GM19043 (cell line): Measurements from ENCODE around the gene UTP18.
"Not testable (repeated sequence)": the region's sequence is repeated elsewhere in the genome, so short reads cannot be mapped to it uniquely, and the experiment has no call there.

Source experiments
- ATAC-seq: cut with Tn5 transposase; IDR thresholded peaks from one replicate; pipeline ENCODE4 v1.9.1; 2021; ENCODE audit warnings: low read depth; ENCODE audit not compliant: unreplicated experiment

UTP18 gene

DNA sequence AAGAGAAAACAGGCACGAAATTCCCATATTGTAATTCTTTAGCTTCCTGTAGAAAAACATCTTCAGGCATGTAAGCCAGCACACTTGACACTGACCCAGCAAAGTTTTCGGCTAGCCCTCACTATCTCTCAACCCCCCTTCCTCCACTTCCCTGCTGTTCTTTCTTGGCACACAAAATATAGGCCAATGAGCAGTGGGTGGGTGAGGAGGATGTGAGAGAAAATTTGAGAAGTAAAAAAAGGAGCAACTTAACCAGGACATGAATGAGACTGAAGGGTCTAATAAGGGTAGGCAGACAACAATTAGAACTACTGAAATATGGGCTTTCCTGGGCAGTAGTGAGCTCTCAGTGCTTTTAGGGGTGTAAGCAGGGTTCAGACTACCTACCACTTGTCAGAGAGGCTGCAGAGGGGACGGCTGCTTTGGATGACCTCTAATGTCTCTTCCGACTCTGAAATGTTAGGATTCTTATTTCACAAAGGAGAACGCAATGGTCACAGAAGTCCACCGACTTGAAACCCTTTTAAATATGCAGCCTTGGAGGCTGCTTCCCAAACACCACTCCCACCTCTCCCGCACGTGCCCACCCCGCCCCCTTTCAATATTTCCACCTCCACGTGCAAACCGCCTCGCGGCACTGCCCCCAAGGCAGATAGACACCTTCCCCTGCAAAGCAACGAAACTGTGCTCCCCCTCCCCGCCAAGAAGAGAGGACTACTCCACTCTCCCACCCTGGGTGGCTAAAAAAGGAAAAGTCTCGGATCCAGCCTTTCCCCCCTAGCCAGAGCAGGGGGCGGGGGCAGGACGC, 1.4 kb upstream of the UTP18 start:
- ATAC-seq = no peak

GRCh38 chr17:51259564-51260236, 646 bp upstream of the UTP18 start, which contains the start of gene MBTD1:
MBTD1 (minus strand) TSS chr17:51260049; CDS start chr17:51225161, 34,888 bp downstream.
- ATAC-seq = peak; percentile 79

- no peak for ATAC-seq
Observed at GRCh38 chr17:51261024-51261963, 948 bp downstream of the UTP18 start.

DNA sequence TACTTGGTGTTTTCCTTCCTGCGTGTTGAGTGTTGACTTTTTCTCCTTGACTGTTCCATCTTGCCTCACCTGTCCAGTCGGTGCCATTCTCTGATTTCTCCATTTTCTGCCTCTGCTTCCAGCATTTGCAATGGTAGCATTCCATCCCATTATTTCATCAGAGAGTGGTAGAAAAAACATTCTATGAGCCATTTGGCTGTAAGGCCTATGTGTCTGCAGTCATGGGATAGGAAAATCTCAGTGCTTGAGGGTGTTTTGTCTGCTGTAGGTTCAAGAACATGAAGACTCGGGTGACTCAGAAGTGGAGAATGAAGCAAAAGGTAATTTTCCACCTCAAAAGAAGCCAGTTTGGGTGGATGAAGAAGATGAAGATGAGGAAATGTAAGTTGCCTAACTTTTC, 2.7 kb downstream of the UTP18 start:
- no peak for ATAC-seq

DNA sequence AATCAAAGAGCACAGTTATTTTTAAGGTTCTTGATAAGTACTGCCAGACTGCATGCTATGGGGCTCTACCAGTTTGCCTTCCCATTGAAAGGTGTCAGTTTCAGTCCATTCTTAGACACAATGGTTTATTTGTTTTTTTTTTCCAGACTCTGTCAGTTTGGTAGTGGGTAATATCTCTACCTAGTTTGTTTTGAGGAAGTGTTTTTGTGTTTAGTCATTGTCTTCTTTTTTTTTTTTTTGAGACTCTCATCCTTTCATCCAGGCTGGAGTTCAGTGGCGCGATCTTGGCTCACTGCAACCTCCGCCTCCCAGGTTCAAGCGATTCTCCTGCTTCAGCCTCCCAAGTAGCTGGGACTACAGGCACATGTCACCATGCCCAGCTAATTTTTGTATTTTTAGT, 4.1 kb downstream of the UTP18 start:
- ATAC-seq = not testable (repeated sequence)

DNA sequence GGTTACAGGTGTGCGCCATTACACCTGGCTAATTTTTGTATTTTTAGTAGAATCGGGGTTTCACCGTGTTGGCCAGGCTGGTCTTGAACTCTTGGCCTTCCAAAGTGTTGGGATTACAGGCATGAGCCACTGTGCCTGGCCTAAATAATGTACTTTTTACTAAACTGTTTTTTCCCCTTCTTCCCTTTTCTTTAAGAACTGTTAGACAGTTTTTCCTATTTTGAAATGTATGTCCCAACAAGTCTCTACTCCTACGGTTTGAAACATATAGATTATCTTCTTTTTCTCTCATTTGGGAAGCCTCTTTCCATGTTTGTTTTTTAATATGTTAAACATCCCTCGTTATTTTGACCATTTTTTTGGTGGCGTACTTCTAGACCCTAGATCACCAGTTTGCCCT, 9.6 kb downstream of the UTP18 start:
- ATAC-seq = no peak

- ATAC-seq = no peak
Observed at GRCh38 chr17:51270636-51271035, 10.3 kb downstream of the UTP18 start.

- no peak for ATAC-seq
Observed at GRCh38 chr17:51272812-51273211, 12.5 kb downstream of the UTP18 start.

- no peak for ATAC-seq
Observed at GRCh38 chr17:51275381-51275780, 15.0 kb downstream of the UTP18 start.

DNA sequence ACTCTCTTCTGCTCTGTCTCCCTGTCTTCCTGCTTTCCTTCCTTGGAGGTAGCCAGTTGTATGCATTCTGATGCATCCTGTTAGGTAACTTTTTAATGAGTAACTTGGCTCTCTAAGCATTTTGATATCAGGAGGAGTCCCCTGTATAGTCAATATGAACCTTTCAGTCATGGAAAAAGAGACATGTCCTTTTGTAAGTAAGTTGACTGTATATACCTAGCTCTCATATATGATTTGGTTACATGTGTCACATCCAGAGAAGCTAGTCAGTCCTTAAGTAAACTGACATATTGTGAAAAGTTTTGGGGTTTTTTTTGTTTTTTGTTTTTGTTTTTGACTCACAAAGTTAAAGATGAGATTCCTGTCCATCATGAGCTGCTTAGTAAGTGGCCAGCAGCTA, 18.8 kb downstream of the UTP18 start:
- ATAC-seq = no peak

DNA sequence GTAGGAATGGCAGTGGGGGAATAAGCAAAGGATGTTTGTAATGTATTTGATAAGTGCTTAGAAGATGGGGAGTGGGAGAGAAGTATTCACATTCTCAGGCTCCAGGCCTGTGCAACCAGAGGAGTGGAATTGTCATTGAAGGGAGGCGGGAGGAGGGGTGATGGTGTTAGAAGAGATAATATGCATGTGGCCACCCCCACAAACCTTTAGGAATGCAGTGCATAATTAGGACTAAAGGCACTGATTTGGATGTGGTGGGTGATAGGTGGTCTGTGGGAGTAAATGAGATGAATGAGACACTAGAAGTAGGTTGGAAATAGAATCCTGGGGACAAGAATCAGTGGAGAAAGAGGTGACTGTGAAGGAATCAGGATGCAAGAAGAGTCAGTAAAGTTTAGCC, 27.1 kb downstream of the UTP18 start:
- no peak for ATAC-seq

GRCh38 chr17:51289696-51290111, 29.4 kb downstream of the UTP18 start:
- no peak for ATAC-seq

DNA sequence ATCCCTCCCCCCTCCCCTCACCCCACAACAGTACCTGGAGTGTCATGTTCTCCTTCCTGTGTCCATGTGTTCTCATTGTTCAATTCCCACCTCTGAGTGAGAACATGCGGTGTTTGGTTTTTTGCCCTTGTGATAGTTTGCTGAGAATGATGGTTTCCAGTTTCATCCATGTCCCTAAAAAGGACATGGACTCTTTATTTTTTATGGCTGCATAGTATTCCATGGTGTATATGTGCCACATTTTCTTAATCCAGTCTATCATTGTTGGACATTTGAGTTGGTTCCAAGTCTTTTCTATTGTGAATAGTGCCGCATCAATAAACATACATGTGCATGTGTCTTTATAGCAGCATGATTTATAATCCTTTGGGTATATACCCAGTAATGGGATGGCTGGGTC, 34.0 kb downstream of the UTP18 start:
- ATAC-seq = not testable (repeated sequence)

- no peak for ATAC-seq
Observed at GRCh38 chr17:51298508-51299371, 38.4 kb downstream of the UTP18 start.

GRCh38 chr17:51299859-51300258, 39.5 kb downstream of the UTP18 start:
- no peak for ATAC-seq

GRCh38 chr17:51305182-51305581, 44.8 kb downstream of the UTP18 start:
- no peak for ATAC-seq

- ATAC-seq = not testable (repeated sequence)
Observed at GRCh38 chr17:51312003-51312402, 51.7 kb downstream of the UTP18 start.

DNA sequence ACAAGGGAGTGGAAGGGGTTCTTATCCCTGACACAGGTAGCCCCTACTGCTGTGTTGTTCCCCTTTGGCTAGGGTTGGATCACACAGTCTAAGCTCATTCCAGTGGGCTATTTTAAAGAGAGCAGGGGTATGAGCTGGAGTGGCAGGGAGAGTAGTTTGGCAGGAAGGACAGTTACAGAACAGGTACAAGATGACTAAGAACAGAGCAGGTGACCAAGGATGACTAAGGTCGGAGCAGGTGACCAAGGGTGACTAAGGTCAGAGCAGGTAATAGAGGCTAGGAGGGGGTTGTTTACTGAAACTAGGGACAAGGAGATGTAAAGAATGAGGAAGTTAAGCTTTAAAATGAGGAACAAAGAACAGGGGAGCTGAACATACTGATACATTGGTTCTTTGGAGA, 58.8 kb downstream of the UTP18 start:
- no peak for ATAC-seq

GRCh38 chr17:51322390-51323029, 62.2 kb downstream of the UTP18 start:
- ATAC-seq = no peak
